GM23338 (cell line): ENCODE measurements around the gene SERAC1. TPM values are rescaled to one million over a fixed set of nuclear protein-coding genes. Genes with fewer than 3 reads are reported as not detected.

ENCODE experiments used
- ATAC-seq: fragments of 200-7000 bp; cut with Tn5 transposase; 3 replicates; pipeline ENCODE4 v1.9.1; 2020
- DNase-seq: peaks from one replicate; pipeline ENCODE4 v3.0.0-alpha.2; 2015; ENCODE audit warnings: low spot score
- H2AFZ ChIP-seq: fragments of 200-600 bp; sonication (generic); 2 replicates; pipeline ENCODE4 v1.8.0; 2016; ENCODE audit warnings: antibody characterized with exemption, mild to moderate bottlenecking, moderate library complexity
- H3F3A ChIP-seq: fragments of 200-600 bp; sonication (generic); replicated peaks from 2 replicates; pipeline ENCODE4 v1.8.0; 2017; ENCODE audit warnings: antibody characterized with exemption, mixed run types, low read depth
- H3K27ac ChIP-seq: fragments of 200-600 bp; sonication (generic); 2 replicates; pipeline ENCODE4 v1.6.1; 2016; ENCODE audit warnings: low read depth
- H3K27me3 ChIP-seq: fragments of 200-600 bp; sonication (generic); 2 replicates; pipeline ENCODE4 v1.8.0; 2016; ENCODE audit warnings: mild to moderate bottlenecking, mixed run types, moderate library complexity; ENCODE audit not compliant: insufficient read depth
- H3K36me3 ChIP-seq: fragments of 200-600 bp; sonication (generic); 2 replicates; pipeline ENCODE4 v1.8.0; 2016; ENCODE audit warnings: mild to moderate bottlenecking; ENCODE audit not compliant: insufficient read depth
- H3K4me1 ChIP-seq: fragments of 200-600 bp; sonication (generic); 2 replicates; pipeline ENCODE4 v1.8.0; 2016; ENCODE audit warnings: mild to moderate bottlenecking, moderate library complexity; ENCODE audit not compliant: insufficient read depth
- H3K4me2 ChIP-seq: fragments of 200-600 bp; sonication (generic); 2 replicates; pipeline ENCODE4 v1.7.1; 2017; ENCODE audit warnings: mixed run types
- H3K4me3 ChIP-seq: fragments of 200-600 bp; sonication (generic); 2 replicates; pipeline ENCODE4 v1.6.1; 2016; ENCODE audit warnings: mixed run types
- H3K79me2 ChIP-seq: fragments of 200-600 bp; sonication (generic); replicated peaks from 2 replicates; pipeline ENCODE4 v1.8.0; 2017; ENCODE audit warnings: mild to moderate bottlenecking; ENCODE audit not compliant: insufficient read depth
- H3K9me2 ChIP-seq: fragments of 200-600 bp; sonication (generic); 2 replicates; pipeline ENCODE4 v1.8.0; 2017; ENCODE audit not compliant: insufficient read depth
- H4K20me1 ChIP-seq: fragments of 200-600 bp; sonication (generic); replicated peaks from 2 replicates; pipeline ENCODE4 v1.8.0; 2017; ENCODE audit warnings: mild to moderate bottlenecking; ENCODE audit not compliant: insufficient read depth
- H3K27ac Mint-ChIP-seq: 2 replicates; pipeline ENCODE4 v1.8.0; 2020; ENCODE audit warnings: inconsistent platforms, mild to moderate bottlenecking, moderate library complexity, mixed read lengths
- H3K27me3 Mint-ChIP-seq: 3 replicates; pipeline ENCODE4 v1.8.0; 2022; ENCODE audit warnings: low read depth, mild to moderate bottlenecking, moderate library complexity, mixed read lengths, inconsistent platforms; ENCODE audit not compliant: insufficient read depth, poor library complexity
- H3K36me3 Mint-ChIP-seq: 3 replicates; pipeline ENCODE4 v1.8.0; 2021; ENCODE audit warnings: low read depth, mild to moderate bottlenecking, inconsistent platforms, moderate library complexity, mixed read lengths
- H3K4me1 Mint-ChIP-seq: 3 replicates; pipeline ENCODE4 v1.8.0; 2020; ENCODE audit warnings: mild to moderate bottlenecking, inconsistent platforms, mixed read lengths
- H3K4me3 Mint-ChIP-seq: 3 replicates; pipeline ENCODE4 v1.8.0; 2021; ENCODE audit warnings: moderate library complexity, mild to moderate bottlenecking, inconsistent platforms, mixed read lengths
- H3K9me3 Mint-ChIP-seq: 3 replicates; pipeline ENCODE4 v1.8.0; 2020; ENCODE audit warnings: moderate library complexity, mild to moderate bottlenecking, inconsistent platforms, mixed read lengths
- CREB1 ChIP-seq: fragments of 250-450 bp; sonication (Bioruptor Pico); IDR thresholded peaks from 2 replicates; pipeline ENCODE4 v1.5.0; 2020; ENCODE audit warnings: low read depth, mild to moderate bottlenecking, moderate library complexity
- CTCF ChIP-seq, 2 experiments: fragments of 200-600 bp in 1 of 2; sonication (generic) in 1 of 2; conservative IDR thresholded peaks; 2 replicates each; pipeline versions ENCODE4 v1.5.1 to v1.6.1; 2016 to 2017; ENCODE audit warnings: antibody characterized with exemption in 2 of 2, low read depth in 2 of 2, mild to moderate bottlenecking in 2 of 2, moderate library complexity in 1 of 2
- ETS1 ChIP-seq: IDR thresholded peaks from 2 replicates; pipeline ENCODE4 v1.6.1; 2016; ENCODE audit warnings: antibody characterized with exemption
- EZH2 ChIP-seq: fragments of 200-600 bp; sonication (generic); IDR thresholded peaks from one replicate; pipeline ENCODE4 v1.8.0; 2017; ENCODE audit warnings: antibody characterized with exemption, mild to moderate bottlenecking, low read depth; ENCODE audit not compliant: unreplicated experiment
- EZH2phosphoT487 ChIP-seq: fragments of 200-600 bp; sonication (generic); IDR thresholded peaks from one replicate; pipeline ENCODE4 v1.8.1; 2018; ENCODE audit warnings: antibody characterized with exemption; ENCODE audit not compliant: unreplicated experiment
- JUNB ChIP-seq: IDR thresholded peaks from one replicate; pipeline ENCODE4 v1.6.1; 2016; ENCODE audit warnings: antibody characterized with exemption; ENCODE audit not compliant: unreplicated experiment
- NANOG ChIP-seq: IDR thresholded peaks from 2 replicates; pipeline ENCODE4 v1.6.1; 2016; ENCODE audit warnings: antibody characterized with exemption, borderline replicate concordance
- POLR2AphosphoS5 ChIP-seq: IDR thresholded peaks from 2 replicates; pipeline ENCODE4 v1.6.1; 2016; ENCODE audit warnings: antibody characterized with exemption, low read depth
- REST ChIP-seq: IDR thresholded peaks from one replicate; pipeline ENCODE4 v1.6.1; 2018; ENCODE audit warnings: antibody characterized with exemption; ENCODE audit not compliant: unreplicated experiment
- STAT1 ChIP-seq: IDR thresholded peaks from one replicate; pipeline ENCODE4 v1.6.1; 2016; ENCODE audit warnings: antibody characterized with exemption; ENCODE audit not compliant: unreplicated experiment
- ZNF114 ChIP-seq: fragments of 250-450 bp; sonication (Bioruptor Pico); IDR thresholded peaks from 2 replicates; pipeline ENCODE4 v1.5.0; 2020; ENCODE audit warnings: mild to moderate bottlenecking, moderate library complexity
- ZNF331 ChIP-seq: fragments of 250-450 bp; sonication (Bioruptor Pico); IDR thresholded peaks from 2 replicates; pipeline ENCODE4 v1.5.0; 2020; ENCODE audit warnings: low read depth, mild to moderate bottlenecking, moderate library complexity
- ZNF462 ChIP-seq: fragments of 250-450 bp; sonication (Bioruptor Pico); IDR thresholded peaks from 2 replicates; pipeline ENCODE4 v1.5.0; 2020; ENCODE audit warnings: mild to moderate bottlenecking, moderate library complexity
- polyA plus RNA-seq: library from polyadenylated mRNA; unstranded; fragments of >200 nt; fragmentation: Nextera tagmentation; extraction: Ambion mirVana; gene quantifications from 2 replicates; pipeline ENCODE4 v1.2.1, GENCODE V29; 2016
- total RNA-seq: library from RNA; depleted of rRNA; stranded (reverse); fragments of >200 nt; shearing (Covaris generic); gene quantifications from 2 replicates; pipeline ENCODE4 v1.2.3, GENCODE V29; 2014

Gene SERAC1
- total and polyA plus RNA-seq, 2 experiments from 2014 or later = 5.1 to 8.4 TPM

GRCh38 chr6:158085261-158086053, 82.6 kb downstream of the SERAC1 start:
- no peaks in the 10 kb centered on the region; the same call in 2 of the 3 replicates for H3K4me1 Mint-ChIP-seq
- H3K9me3 Mint-ChIP-seq = no peaks in the 10 kb centered on the region
- no peak overlapping the region for H3K27ac Mint-ChIP-seq
- peaks cover 4% of the 10 kb centered on the region for H3K27me3 Mint-ChIP-seq
- Histone ChIP-seq H3K79me2 (no peaks in the 10 kb centered on the region), H3K9me2 (no peaks in the 10 kb centered on the region), H3K4me3 (no peak overlapping the region), H3K4me2 (no peak overlapping the region), H3K36me3 (no peaks in the 10 kb centered on the region), H4K20me1 (no peaks in the 10 kb centered on the region; the same call in 1 of the 2 replicates), H2AFZ (no peak overlapping the region), H3F3A (no peaks in the 10 kb centered on the region), H3K27me3 (no peaks in the 10 kb centered on the region), H3K4me1 (no peaks in the 10 kb centered on the region), H3K27ac (no peak overlapping the region)
- peaks cover 53% of the 10 kb centered on the region for H3K36me3 Mint-ChIP-seq
- no peak for ATAC-seq
- H3K4me3 Mint-ChIP-seq = no peak overlapping the region
- DNase-seq = no peak
- TF ChIP-seq ZNF462 (CRISPR knock-in tag) (no peak), ZNF114 (CRISPR knock-in tag) (no peak), NANOG (no peak), JUNB (no peak), EZH2phosphoT487 (no peak), ZNF331 (CRISPR knock-in tag) (no peak), ETS1 (no peak), POLR2AphosphoS5 (no peak), STAT1 (no peak), CTCF (conservative IDR thresholded peaks at IDR 0.05; ENCODE audit: low read depth in 2 of 2) (no peak), CREB1 (CRISPR knock-in tag) (no peak), EZH2 (no peak), REST (no peak)
